UCSD-AML1 (cell line): ENCODE data around the gene ZFR.

Source experiments
- DNase-seq: peaks from one replicate; lab custom pipeline; 2025; ENCODE audit not compliant: unreplicated experiment; lab: John Stamatoyannopoulos, UW

The ZFR gene

DNA sequence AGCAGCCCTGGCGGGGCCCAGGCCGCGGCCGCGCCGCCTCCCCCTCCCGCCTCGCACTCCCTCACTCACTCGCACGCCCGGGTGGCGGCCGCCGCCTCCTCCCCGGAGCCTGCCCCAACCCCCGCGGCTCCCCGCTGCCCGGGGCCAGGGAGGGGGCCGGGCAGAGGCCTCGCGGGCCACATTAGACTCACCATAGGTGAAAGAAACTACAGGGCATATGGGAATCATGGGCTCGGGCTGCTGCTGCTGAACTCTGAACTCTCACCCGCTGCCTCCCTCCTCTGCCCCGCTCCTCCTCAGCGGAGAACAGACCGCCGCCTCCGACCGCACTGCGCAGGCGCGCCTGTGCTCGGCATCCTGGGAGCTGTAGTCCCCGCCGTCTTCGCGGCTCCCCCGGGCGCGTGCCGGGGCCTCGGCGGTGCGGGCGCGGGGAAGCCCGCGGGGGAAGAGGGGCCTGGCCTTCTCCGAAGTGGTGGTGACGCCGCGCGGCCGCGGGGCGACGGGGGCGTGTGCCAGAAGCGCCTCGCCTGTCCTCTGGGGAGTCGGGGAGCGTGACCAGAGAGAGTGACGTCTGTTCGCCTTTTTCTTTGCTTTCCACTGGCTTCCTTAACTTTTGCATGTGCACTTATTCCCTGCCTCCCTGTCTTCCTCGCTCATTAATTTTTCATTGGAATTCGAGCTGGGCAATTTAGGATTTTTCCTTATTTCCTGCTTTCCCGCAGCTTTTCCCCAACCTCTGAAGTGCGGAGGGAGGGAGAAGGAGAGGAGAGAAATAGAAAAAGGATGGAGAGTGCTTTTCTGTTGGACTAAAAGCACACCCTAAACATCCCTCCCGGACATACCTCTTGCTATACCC is at the start of gene ZFR:
Gene ZFR, minus strand, starts transcription at position 310 of the 856 bp plus-strand sequence. Its CDS starts 82 bp downstream, at position 228.
- peak; percentile 90 for DNase-seq

- no peak for DNase-seq
Measured at GRCh38 chr5:32490972-32491557, 46.5 kb upstream of the ZFR start.

- DNase-seq = peak; percentile 49
Measured at GRCh38 chr5:32489791-32490562, 45.4 kb upstream of the ZFR start.

DNA sequence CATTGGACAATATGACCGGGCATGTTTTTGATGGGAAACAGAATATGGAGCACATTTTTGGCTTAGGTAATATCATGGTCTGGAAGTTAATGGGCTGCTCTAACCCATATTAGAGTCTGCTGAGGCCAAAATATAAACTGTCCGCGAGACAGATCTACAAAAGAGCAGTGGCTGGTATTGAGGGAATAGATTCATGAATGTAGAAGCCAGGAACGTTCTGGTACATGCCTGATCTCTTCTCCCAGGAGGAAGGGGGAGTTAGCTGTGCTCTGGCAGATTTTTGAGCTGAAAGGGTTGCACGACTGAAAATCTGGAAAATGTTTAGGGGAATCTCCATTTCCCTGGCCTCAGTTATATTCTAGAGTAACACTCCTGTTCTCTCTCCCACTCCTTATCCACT is 42.9 kb upstream of the ZFR start:
- DNase-seq = no peak

DNA sequence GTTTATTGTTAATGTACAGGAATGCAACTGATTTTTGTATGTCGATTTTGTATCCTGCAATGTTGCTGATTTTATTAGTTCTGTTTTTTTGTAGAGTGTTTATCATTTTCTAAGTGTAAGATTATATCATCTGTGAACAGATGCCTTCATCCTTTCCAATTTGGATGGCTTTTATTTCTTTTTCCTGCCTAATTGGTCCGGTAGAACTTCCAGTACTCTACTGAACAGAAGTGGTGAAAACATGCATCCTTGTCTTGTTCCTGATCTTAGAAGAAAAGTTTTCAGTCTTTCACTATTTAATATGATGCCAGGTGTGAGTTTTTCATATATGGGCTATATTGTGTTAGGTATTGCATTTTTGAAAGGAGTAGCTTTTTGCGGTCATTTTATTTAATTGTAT is 42.5 kb upstream of the ZFR start:
- no peak for DNase-seq

DNA sequence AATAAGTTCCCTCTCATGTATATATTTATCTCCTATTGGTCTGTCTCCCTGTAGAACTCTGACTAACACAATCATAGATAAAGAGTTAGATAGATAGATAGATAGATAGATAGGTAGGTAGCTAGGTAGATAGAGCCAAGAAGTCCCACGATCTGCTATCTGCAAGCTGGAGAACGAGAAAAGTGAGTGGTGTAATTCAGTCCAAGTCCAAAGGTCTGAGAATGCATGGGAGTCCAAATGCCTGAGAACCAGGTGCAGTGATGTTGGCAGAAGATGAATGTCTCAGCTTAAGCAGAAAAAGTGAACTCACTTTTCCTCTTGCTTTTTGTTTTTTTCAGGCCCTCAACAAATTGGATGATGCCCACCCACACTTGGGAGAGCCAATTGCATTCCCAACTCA is 37.7 kb upstream of the ZFR start:
- DNase-seq = no peak

GRCh38 chr5:32479096-32479495 is 34.6 kb upstream of the ZFR start:
- no peak for DNase-seq

DNA sequence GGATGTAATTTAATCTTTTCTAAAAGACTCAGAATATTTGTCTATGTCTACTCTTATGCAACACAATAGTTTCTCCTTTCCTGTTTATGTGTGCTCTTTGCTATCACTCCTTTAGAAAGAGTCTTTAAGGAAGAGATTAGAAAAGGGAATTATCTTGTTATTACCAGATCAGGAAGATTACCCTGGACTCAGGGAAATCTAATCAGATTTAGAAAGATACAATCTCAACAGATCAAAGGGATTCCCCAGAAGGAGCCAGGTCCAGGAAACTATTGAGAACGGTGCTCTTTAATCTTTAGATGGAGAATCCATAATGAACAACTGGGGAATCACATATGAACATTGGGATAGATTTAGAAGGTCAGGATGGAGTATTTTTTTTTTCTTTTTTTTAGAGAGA is 32.4 kb upstream of the ZFR start:
- DNase-seq = no peak

- no peak for DNase-seq
Measured at GRCh38 chr5:32475334-32476097, 31.0 kb upstream of the ZFR start.

DNA sequence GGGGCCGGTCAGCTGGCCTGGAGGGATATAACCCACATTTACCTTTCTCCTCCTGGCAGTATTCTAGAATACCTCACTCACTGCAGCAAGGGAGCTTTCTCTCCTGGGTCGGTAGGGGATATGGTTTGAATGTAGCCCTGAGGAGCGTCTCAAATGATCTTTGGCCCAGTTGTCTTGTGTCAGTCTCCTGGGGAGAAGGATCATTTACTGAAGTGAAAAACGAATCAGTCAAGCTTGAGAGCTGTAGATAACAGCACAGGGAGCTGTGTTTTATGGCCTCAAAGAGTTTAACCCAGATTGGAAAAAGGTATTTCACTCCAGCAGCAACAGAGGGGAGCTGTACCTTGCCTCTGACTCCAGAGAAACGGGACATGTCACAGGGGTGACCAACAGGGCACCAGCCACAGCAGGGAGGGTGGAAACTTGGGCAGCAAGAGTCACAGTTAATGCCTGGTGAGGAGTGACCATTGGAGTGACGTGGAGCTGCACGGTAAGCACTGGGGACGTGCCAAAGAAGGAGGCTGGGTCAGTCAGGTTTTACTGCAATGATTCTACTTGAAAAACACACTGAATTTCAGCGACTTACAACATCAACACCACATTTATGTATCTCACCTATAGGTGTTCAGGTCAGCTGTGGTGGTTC is 29.8 kb upstream of the ZFR start:
- DNase-seq = no peak

- no peak for DNase-seq
Measured at GRCh38 chr5:32473072-32473471, 28.5 kb upstream of the ZFR start.

DNA sequence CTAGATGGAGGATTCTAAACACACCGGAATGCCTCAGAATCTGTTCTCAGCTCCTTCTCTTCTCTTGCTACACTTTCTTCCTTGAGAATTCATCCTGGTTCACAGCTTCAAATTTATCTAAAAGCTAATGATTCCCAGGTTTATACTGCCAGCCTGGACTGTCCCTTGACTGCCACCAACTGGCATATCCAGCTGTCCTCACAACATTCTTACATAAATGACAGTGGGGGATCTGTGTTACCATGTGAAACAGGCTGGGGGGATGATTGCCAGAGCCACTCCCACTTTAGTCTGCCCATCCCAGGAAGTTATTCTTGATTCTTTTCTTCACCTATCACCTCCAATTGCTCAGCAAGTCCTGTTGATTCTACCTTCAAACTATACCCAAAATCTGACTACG is 27.2 kb upstream of the ZFR start:
- no peak for DNase-seq

- DNase-seq = no peak
Measured at GRCh38 chr5:32465076-32465475, 20.5 kb upstream of the ZFR start.

- DNase-seq = no peak
Measured at GRCh38 chr5:32462618-32463017, 18.1 kb upstream of the ZFR start.

- DNase-seq = no peak
Measured at GRCh38 chr5:32461441-32462120, 17.0 kb upstream of the ZFR start.

DNA sequence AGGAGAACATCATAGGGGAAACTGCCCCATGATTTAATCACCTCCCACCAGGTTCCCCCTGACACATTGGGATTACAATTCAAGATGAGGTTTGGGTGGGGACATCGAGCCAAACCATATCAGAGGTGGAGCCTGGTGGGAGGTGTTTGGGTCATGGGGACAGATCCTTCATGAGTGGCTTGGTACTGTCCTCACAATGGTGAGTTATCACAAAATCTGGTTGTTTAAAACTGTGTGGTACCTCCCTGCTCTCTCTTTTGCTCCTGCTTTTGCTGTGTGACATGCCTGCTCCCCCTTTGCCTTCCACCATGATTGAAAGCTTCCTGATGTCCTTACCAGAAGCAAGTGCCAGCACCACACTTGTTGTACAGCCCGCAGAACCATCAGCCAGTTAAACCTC is 16.2 kb upstream of the ZFR start:
- DNase-seq = no peak

DNA sequence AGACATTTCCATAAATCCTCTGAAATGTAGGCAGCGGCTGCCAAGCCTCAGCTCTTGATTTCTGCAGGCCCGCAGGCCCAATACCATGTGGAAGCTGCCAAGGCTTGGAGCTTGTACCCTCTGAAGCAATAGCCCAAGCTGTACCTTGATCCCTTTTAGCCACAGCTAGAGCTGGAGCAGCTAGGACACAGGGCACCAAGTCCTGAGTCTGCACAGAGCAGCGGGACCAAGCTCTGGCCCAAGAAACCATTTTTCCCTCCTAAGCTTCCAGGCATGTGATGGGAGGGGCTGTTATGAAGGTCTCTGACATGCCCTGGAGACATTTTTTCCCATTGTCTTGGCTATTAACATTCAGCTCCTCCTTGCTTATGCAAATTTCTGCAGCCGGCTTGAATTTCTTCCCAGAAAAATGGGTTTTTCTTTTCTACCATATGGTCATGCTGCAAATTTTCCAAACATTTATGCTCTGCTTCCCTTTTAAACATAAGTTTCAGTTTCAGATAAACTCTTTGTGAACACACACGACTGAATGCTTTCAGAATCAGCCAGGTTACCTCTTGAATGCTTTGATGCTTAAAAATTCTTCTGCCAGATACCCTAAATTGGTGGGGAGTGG is 14.4 kb upstream of the ZFR start:
- DNase-seq = no peak

DNA sequence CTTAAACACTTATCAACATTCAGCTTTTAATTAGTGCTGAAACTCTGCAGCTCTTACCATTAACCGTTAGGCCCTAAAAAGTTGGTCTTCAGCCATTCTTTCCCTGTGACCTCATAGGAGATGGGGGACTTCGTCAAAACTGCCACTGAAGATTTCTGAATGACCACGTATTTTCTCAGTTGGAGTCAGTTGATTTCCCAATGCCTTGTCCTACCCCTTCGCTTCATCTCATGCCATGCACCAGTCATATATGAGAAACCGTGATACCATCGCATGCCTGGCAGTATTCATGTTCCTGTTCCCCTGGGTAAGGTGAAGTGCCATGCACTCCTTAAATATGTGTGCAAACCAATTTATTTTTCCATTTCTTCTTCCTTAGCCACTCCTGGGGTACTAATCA is 10.8 kb upstream of the ZFR start:
- no peak for DNase-seq

- DNase-seq = no peak
Measured at GRCh38 chr5:32454821-32455220, 10.3 kb upstream of the ZFR start.

DNA sequence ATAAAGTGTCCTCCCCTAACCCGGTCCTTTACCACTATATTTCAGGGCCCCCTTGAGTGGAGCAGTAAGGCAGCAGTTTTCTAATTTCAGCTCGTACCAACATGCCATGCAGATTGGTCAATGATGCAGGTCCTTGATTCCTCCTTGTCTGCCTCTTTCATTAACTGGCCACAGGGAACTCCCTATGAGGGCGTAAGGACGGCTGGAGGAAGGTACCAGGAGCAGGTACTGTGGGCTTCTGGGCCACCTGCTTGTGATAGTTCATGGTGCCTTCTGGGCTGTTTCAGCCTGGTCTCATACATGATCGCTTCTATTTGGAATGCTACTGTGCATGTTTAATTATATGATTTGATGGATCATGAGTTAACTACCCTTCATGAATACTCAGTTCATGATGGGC is 9.4 kb upstream of the ZFR start:
- DNase-seq = no peak
